GM12872 (cell line): ENCODE data around the gene HOXB3.

ENCODE experiments used
- TF ChIP-seq, protein P1 (sequence below): IDR thresholded peaks from 3 replicates; pipeline ENCODE4 v1.5.1; 2011; ENCODE audit warnings: low read depth, mild to moderate bottlenecking, low read length, moderate library complexity; ENCODE audit not compliant: insufficient read depth

The HOXB3 gene

DNA sequence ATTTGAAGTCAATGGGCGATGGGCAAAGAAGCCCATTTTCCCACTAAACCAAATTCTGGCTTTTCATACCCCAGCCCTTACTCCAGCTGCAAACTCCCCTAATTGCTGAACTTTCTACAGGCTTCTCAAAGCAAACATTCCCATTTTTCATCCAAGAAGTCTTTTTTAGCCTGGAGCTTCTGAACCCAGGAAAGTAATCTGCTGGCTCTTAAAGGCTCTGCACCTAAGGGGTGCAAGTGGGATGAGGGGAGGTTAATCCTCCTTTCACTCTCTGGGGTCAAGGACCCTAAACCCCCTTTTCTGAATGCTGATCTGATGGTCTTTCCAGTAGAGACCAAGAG, 18.4 kb upstream of the HOXB3 start:
- TF ChIP-seq, protein P1, sequence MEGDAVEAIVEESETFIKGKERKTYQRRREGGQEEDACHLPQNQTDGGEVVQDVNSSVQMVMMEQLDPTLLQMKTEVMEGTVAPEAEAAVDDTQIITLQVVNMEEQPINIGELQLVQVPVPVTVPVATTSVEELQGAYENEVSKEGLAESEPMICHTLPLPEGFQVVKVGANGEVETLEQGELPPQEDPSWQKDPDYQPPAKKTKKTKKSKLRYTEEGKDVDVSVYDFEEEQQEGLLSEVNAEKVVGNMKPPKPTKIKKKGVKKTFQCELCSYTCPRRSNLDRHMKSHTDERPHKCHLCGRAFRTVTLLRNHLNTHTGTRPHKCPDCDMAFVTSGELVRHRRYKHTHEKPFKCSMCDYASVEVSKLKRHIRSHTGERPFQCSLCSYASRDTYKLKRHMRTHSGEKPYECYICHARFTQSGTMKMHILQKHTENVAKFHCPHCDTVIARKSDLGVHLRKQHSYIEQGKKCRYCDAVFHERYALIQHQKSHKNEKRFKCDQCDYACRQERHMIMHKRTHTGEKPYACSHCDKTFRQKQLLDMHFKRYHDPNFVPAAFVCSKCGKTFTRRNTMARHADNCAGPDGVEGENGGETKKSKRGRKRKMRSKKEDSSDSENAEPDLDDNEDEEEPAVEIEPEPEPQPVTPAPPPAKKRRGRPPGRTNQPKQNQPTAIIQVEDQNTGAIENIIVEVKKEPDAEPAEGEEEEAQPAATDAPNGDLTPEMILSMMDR, result no peak

DNA sequence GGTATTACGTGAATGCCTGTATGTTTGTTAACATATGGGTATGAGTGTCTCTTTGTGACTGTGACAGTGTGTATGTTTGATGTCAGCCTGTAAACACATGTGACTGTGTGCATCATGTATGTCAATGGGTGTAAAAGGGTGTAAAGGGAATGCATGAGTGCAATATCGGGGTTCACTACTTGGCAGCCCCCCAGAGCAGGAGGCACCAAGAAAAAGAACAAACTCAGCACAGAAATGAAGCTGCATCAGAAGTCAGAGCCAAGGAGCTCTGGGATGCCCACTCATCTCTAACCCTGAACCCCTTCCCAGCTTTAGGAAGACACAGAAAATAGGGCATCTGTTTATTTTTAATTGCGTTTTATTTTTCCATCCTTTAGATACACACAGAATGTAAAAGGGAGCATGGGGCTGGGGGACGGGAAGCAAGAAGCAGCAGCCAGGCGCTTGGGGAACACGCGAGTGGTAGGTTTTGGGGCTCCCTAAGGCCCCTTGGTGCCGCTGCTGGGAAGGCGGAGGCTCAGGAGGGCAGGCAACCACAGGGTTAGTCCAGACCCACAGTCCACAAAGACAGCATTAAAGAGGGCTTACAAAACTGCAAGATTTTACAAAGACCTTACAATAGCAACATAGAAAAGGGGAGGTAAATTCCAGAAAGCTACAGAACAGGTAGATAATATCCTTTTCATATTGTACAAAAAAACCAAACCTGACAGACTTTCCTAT, 17.0 kb upstream of the HOXB3 start:
- TF ChIP-seq, protein P1, result no peak

DNA sequence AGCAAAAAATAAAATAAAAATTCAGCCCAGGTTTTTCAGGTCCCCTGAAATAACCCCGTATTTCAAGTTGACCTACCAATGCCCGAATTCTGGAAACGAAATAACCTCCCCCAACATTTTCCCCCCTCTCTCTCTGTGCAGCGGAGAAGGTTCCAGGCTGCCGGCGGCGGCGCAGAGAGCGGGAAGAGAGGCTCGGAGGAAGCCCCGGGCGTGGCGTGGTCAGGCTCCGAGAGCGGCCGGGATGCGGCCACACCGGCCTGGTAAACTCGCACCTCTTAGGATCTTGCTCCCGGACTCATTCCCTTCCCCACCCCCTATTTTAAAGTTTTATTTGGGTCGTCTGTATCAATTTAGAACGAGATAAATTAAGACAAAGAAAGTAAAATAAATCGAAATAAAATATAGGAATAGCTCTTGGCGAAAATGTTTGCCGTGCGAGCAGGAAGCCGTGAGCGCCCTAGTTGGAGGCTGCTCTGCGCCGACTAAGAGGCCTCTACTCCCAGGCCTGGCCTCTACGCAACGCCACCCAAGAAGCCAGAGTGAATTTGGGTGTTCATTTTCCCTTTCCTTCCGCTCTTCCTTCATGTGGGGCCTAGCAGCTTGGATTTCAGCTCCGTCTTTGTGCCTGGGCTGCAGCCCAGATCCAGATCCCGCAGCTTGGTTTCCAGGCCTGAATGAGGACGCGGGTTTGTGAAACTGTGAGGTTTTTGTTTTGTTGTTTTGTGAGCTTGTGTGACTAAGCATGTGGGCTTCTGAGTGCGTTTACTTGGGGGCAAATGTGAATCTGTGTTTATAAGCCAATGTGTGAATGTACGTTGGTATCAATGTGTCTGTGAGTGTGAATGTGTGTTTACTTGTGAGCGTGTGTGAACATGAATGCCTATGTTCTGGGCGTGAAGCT, 16.2 kb upstream of the HOXB3 start:
- TF ChIP-seq, protein P1, result no peak

DNA sequence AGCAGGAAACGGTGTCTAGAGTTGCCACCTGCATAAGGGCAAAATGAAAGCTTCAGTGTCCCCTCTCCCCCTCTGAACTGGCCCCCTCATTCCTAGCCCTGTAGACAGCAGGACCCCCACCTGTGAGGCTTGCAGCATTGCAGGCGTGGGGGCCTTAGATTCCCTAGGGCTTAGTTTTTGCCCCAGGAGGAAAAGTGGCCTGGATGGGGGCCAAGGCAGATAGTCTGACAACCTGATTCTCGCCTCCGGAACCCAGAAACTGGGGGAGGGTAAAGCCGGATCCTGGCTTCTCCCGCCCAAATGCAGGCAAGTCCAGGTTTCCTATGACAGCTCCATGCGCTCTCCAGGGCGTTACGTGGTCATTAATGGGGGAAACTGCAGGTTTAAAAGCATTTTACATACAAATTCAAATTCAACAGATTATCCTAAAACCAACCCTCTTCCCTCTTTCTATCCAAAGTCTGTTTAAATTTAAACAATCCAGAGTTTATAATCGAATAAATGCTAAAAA, 15.4 kb upstream of the HOXB3 start:
- TF ChIP-seq, protein P1, result no peak

DNA sequence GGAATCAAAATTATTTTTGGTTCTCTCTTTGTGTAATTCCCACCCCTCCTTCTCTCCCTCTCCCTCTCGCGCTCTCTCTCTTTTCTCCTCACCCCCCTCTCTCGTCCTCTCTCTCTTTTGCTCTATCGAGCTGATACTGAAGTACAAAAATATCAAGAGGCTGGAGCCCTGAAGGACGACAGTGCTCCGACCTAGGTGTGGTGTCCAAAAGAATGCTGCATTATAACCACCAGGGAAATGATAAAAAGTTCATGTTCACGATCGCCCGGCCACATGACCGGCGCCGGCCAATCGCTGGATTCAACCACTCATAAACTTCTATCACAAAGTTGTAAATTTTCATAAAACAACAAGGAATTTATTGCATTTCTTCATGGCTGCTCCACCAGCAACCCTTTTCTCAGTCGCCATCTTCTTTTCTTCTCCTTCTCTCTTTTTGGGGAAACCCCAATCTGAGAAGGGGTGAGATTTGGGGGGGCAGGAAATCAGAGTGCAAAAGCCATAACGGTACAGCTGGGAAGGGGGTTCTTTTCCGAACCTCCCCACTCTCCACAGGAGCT, 14.8 kb upstream of the HOXB3 start, which contains the start of gene HOXB6:
HOXB6 (minus strand) TSS at position 217 of the 560 bp plus-strand sequence. CDS start 6,836 bp downstream, outside the sequence.
- TF ChIP-seq, protein P1, result no peak

DNA sequence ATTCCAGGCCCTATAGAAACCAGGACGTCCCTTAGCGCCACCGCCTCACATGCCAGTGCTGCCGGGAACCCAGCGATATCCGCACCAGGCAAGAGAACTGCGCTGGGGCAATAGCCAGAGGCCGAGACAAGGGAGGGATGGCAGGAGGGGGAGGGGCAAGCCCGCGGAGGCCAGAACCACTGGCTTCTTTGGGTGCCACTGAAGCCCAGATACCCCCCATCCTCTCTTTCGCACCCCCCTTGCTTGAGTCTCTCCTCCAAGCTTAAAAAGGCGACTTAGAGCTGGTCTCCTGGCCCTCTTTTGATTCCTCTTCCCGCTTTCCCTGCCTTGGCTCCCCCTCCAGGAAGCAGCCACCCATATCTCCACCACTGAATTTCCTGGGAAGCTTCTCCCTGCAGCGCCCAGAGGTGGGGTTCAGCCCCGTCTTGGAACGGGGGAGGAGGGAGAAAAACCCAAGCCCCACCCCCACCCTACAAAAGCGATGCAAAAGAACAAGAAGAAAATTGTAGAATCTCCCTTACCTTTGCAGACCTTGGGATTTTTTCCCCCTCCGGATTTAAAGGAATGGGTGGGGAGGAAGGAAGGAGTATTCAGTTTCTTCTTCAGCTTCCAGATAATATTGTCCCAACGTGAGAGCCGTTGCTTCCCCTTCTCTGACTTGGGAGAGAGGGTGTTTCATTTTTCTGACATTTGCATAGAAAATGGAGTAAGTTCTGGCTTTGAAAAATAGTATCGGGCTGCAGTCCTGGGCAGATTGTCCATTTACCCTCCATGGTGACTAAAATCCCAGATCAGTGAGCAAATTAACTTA, 14.1 kb upstream of the HOXB3 start:
- TF ChIP-seq, protein P1, result no peak
